Tibial nerve (tissue), 4 donors: ENCODE measurements around the gene DHX16. TPM values are rescaled to one million over a fixed set of nuclear protein-coding genes. Genes with fewer than 3 reads are reported as not detected.

ENCODE experiments used
- DNase-seq, 2 donors: peaks; one replicate each; pipeline ENCODE4 v3.0.0-alpha.2; 2019; ENCODE audit warnings: low spot score in 2 of 2
- H3K27ac ChIP-seq, 4 donors: fragments of 200-600 bp; sonication (generic) in 3 of 4; one replicate each; pipeline ENCODE4 v1.5.1; 2017 to 2019; ENCODE audit warnings: mild to moderate bottlenecking in 1 of 4
- H3K27me3 ChIP-seq, 2 donors: fragments of 200-600 bp; sonication (generic) in 1 of 2; one replicate each; pipeline versions ENCODE4 v1.5.1 to v1.6.0; 2017 to 2019
- H3K36me3 ChIP-seq, 3 donors: fragments of 200-600 bp; sonication (generic); one replicate each; pipeline ENCODE4 v1.5.1; 2018 to 2019
- H3K4me1 ChIP-seq, 4 donors: fragments of 200-600 bp; sonication (generic) in 3 of 4; one replicate each; pipeline ENCODE4 v1.5.1; 2017 to 2019
- H3K4me3 ChIP-seq, 4 donors: fragments of 200-600 bp; sonication (generic) in 3 of 4; one replicate each; pipeline ENCODE4 v1.5.1; 2017 to 2019; ENCODE audit warnings: mild to moderate bottlenecking in 1 of 4, moderate library complexity in 1 of 4
- H3K9me3 ChIP-seq, 4 donors: fragments of 200-600 bp; sonication (generic) in 3 of 4; one replicate each; pipeline ENCODE4 v1.5.1; 2017 to 2019
- EP300 ChIP-seq, 2 donors: sonication (generic); formaldehyde crosslinking; IDR thresholded peaks; one replicate each; pipeline ENCODE4 v1.6.1; 2017; ENCODE audit warnings: antibody characterized with exemption in 2 of 2, mild to moderate bottlenecking in 1 of 2
- POLR2A ChIP-seq, 2 donors: fragments of 450-650 bp; IDR thresholded peaks; one replicate each; pipeline ENCODE4 v1.6.1; 2017; ENCODE audit warnings: antibody characterized with exemption in 2 of 2, mild to moderate bottlenecking in 2 of 2, moderate library complexity in 2 of 2
- WGBS, 2 donors: methylation state at CpG; one replicate each; pipeline ENCODE4 v1.1.5; 2018; 5-methylcytosine and 5-hydroxymethylcytosine counted together
- total RNA-seq, 4 donors: library from RNA; depleted of rRNA; stranded (reverse); fragments of >200 nt; gene quantifications; one replicate each; pipeline ENCODE4 v1.1.0, GENCODE V29; 2016
- TF ChIP-seq, protein P1 (sequence below), 5 experiments: fragments of 200-600 bp in 3 of 5; fragments of 450-650 bp in 2 of 5; sonication (generic) in 3 of 5; IDR thresholded peaks; one replicate each; pipeline ENCODE4 v1.5.1; 2016 to 2019; ENCODE audit warnings: antibody characterized with exemption in 5 of 5, mild to moderate bottlenecking in 3 of 5, moderate library complexity in 2 of 5

The DHX16 gene
- total RNA-seq, 4 donors from 2014 or later: 22.7 to 40.2 (median 29.2) TPM

DNA sequence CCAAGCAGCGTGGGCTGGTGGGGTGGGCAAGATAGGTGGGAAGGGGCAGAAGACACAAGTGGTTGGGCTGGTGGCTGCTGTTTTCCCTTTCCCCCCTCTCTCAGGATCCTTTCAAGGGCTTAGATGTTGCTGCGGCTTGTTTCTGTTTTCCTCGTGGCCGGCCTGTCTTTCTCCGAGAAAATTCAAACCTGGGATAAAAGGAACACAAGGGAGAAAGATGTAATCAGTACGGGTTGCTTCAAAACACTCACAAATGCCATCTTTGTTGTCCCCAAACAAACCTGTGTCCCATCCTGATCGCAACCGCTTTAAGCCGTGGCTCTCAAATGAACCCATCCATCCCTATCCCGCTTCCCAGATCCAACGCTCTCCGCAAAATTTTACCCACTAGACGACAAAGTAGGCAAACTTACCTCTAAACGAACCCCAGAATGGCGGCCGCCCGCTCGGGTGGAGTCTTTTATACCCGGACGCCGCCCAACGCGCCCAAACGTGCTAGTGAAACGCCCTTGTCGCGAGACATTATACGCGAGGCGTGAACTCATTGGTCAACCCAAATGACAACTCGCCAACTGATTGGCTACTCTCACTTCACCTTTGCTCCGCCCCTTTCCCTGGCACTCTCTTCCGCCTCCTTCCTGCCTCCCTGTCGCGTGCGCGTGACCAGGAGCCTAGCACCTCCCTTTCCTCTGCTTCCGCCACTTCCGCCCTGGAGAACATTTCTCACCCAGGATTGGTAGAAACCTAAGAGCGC is 55.8 kb downstream of the DHX16 start, which contains the start of gene PPP1R10:
PPP1R10 (minus strand) TSS at position 433 of the 754 bp plus-strand sequence. CDS start 7,299 bp downstream, outside the sequence.
- H3K36me3 ChIP-seq: peaks cover 8 to 44% (median 20%) of the 10 kb centered on the region in 3 donors
- peak; percentile 97 to 99 for DNase-seq
- TF ChIP-seq POLR2A (IDR thresholded peaks at IDR 0.05) (peak; percentile 100), EP300 (IDR thresholded peaks at IDR 0.05) (peak in 1 of 2 donors; percentile 100)
- TF ChIP-seq, protein P1, sequence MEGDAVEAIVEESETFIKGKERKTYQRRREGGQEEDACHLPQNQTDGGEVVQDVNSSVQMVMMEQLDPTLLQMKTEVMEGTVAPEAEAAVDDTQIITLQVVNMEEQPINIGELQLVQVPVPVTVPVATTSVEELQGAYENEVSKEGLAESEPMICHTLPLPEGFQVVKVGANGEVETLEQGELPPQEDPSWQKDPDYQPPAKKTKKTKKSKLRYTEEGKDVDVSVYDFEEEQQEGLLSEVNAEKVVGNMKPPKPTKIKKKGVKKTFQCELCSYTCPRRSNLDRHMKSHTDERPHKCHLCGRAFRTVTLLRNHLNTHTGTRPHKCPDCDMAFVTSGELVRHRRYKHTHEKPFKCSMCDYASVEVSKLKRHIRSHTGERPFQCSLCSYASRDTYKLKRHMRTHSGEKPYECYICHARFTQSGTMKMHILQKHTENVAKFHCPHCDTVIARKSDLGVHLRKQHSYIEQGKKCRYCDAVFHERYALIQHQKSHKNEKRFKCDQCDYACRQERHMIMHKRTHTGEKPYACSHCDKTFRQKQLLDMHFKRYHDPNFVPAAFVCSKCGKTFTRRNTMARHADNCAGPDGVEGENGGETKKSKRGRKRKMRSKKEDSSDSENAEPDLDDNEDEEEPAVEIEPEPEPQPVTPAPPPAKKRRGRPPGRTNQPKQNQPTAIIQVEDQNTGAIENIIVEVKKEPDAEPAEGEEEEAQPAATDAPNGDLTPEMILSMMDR (IDR thresholded peaks at IDR 0.05): peak in 1 of 5 experiments; percentile 18
- peaks cover 0 to 48% (median 33%) of the 10 kb centered on the region in 4 donors for H3K4me1 ChIP-seq
- H3K27ac ChIP-seq: peak within 1 kb of the TSS; percentile 94 to 100 (median 97)
- WGBS, 2 donors: 0 to 1% methylated on average over 40 of the region's 40 CpGs
- no peaks in the 10 kb centered on the region for H3K27me3 ChIP-seq
- peak within 1 kb of the TSS; percentile 66 to 95 (median 90) for H3K4me3 ChIP-seq
- no peaks in the 10 kb centered on the region for H3K9me3 ChIP-seq

DNA sequence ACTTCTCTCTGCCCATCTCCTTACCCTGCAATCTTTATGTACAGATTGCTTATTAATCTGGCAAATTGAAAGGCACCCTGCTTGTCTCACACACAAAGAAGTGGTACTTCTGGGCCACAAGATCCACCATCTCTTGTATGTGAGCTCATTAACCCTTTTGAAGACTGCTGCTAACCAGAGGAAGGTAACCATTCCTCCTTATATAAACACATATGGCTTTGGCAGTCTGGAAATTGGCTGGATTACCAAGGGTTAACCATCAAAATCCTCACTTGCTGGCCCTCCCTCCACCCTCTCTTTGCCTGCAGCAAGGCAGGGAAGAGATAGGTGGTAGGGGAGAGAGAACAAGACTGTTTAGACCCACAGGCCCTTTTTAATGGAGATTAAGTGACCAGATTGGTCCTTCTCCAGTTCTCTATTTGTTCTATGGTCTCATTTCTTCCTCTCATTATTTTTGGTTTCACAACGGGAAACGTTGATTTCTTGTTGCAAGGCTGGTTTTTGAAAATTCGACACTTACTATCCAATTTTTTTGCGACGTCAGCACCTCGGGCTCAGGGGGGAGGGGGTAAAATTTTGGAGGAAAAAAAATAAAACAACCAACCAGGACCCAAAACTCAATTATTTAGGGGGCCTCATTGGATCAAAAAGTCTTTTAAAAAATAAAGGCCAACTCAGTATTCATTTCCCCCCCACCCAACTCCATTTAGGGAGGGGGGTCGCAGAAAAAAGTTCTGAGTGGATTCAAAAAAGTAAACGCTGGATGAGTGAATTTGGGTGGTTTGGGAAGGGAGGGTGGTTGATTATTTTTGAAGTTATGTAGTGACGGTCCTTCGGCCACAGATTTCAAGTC is 56.6 kb downstream of the DHX16 start:
- Histone ChIP-seq H3K27ac (peak overlapping the region; percentile 94 to 100 (median 97)), H3K4me1 (peaks cover 0 to 52% (median 40%) of the 10 kb centered on the region in 4 donors), H3K27me3 (no peaks in the 10 kb centered on the region), H3K4me3 (peak overlapping the region; percentile 66 to 95 (median 90)), H3K36me3 (peaks cover 8 to 36% (median 20%) of the 10 kb centered on the region in 3 donors), H3K9me3 (no peaks in the 10 kb centered on the region)
- 0 to 1% methylated on average over 10 of the region's 10 CpGs for WGBS, 2 donors
- TF ChIP-seq EP300 (IDR thresholded peaks at IDR 0.05) (no peak), POLR2A (IDR thresholded peaks at IDR 0.05) (no peak)
- TF ChIP-seq, protein P1 (IDR thresholded peaks at IDR 0.05): no peak
- peak in 1 of 2 donors; percentile 22 for DNase-seq

DNA sequence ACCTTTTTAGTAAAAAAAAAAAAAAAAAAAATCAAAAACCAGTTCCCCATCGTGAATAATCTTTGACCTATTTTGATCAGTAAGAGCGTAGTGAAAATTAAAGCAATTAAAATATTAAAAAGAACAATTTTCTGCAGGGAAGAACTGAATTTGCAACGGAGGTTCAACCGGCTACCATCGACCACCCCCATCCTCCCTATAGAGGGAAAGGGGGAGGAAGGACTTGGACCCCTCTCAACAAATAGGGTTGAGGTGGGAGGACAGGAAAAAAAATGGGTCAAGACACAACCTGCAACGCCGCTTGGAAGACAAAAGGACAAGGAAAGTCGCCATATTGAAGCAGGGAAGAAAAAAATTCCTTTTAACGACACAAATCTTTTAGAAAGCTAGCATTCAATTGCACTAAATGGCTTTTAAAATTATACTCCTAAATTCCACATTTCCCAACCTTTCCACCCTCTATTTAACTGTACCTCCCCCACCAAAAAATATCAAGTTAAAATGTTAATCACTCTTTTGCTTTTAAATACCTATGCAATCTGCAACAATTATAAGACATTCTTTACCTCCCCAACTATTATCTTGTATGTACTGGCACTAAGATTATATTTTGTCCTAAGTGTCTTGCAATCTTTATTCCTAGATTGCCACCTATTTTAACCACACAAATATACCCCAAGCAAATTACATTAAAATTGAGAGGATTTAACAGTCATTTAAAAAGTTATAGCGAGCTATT is 57.4 kb downstream of the DHX16 start:
- TF ChIP-seq EP300 (IDR thresholded peaks at IDR 0.05): no peak
- TF ChIP-seq, protein P1 (IDR thresholded peaks at IDR 0.05): no peak
- no peak for TF ChIP-seq POLR2A (IDR thresholded peaks at IDR 0.05)
- H3K4me1 ChIP-seq: peaks cover 0 to 60% (median 44%) of the 10 kb centered on the region in 4 donors
- 0% methylated on average over 10 of the region's 10 CpGs for WGBS, 2 donors

DNA sequence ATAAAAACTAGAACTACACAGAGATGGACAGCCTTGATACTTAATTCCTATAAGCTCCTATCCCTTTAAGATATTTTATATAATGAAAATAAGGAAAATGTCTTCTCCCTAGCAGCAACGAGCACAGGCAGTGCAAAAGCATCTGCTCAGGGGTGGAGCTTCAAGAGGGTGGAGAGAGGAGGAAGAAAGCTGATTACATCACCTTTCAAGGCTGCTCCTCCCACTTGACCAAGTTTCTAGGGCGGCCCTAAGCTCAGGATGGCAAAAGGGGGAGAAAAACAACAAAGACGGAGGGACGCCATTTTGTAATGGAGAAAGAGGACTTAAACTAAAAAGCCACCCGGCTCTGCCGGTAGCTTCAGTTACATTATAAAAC is 58.0 kb downstream of the DHX16 start:
- Histone ChIP-seq H3K36me3 (peaks cover 8 to 22% (median 10%) of the 10 kb centered on the region in 3 donors), H3K4me1 (peaks cover 0 to 65% (median 45%) of the 10 kb centered on the region in 4 donors), H3K27me3 (no peaks in the 10 kb centered on the region), H3K4me3 (peak overlapping the region; percentile 66 to 95 (median 90)), H3K9me3 (no peaks in the 10 kb centered on the region), H3K27ac (peak overlapping the region; percentile 94 to 100 (median 97))
- TF ChIP-seq, protein P1 (IDR thresholded peaks at IDR 0.05): peak in 1 of 5 experiments; percentile 13
- peak; percentile 69 to 99 for TF ChIP-seq EP300 (IDR thresholded peaks at IDR 0.05)
- TF ChIP-seq POLR2A (IDR thresholded peaks at IDR 0.05): peak; percentile 88 to 96
- WGBS, 2 donors: 1 to 2% methylated on average over 6 of the region's 6 CpGs
- peak; percentile 67 to 90 for DNase-seq

More for the DNA sequence above, 57.4 kb downstream of the DHX16 start:
- DNase-seq: no peak
- Histone ChIP-seq H3K27me3 (no peaks in the 10 kb centered on the region), H3K36me3 (peaks cover 8 to 28% (median 15%) of the 10 kb centered on the region in 3 donors), H3K27ac (peak overlapping the region; percentile 94 to 100 (median 97)), H3K4me3 (peak overlapping the region; percentile 66 to 95 (median 90)), H3K9me3 (no peaks in the 10 kb centered on the region)
